Ramos (cell line): ENCODE measurements around the gene NYAP1.
"Not testable (repeated sequence)": the region's sequence is repeated elsewhere in the genome, so short reads cannot be mapped to it uniquely, and the experiment has no call there.

Experiments
- in situ Hi-C: fragments of 300-500 bp; cut with MboI; formaldehyde crosslinking; loops from one replicate; pipeline ENCODE4 v1.14.3; 2022; ENCODE audit warnings: low sequenced_read_pairs; ENCODE audit not compliant: unreplicated experiment

Gene NYAP1

GRCh38 chr7:100478958-100479660 is 4.6 kb upstream of the NYAP1 start, which contains the start of gene TSC22D4:
TSC22D4 (minus strand) TSS chr7:100479214; CDS start chr7:100478038, 1,176 bp downstream.
- in situ Hi-C loops: loop anchor here (10.0 kb wide), 1 partner anchor 216 kb away; the partner anchor contains the start of gene GIGYF1

DNA sequence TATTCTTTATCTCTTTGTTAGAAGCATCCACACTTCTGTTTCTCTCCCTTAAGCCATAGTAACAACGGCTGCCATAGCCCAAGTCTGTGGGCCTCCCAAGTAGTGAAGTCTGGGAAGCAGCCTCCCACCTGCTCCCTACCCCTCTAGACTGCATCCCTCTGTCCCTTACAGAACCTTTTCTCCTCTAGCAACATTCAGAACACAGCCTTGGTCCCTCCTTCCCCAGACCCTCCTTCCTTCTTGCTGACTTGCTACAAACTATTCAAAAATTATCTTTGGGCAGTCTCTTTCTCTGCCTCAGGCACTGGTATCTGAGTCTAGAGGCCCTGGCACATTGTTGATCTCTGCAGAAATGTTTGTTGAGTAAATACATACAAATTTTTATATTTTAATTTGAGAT is 2.3 kb upstream of the NYAP1 start:
- in situ Hi-C loops: no loop called here

GRCh38 chr7:100482728-100483089 is 1.0 kb upstream of the NYAP1 start:
- in situ Hi-C loops: no loop called here

DNA sequence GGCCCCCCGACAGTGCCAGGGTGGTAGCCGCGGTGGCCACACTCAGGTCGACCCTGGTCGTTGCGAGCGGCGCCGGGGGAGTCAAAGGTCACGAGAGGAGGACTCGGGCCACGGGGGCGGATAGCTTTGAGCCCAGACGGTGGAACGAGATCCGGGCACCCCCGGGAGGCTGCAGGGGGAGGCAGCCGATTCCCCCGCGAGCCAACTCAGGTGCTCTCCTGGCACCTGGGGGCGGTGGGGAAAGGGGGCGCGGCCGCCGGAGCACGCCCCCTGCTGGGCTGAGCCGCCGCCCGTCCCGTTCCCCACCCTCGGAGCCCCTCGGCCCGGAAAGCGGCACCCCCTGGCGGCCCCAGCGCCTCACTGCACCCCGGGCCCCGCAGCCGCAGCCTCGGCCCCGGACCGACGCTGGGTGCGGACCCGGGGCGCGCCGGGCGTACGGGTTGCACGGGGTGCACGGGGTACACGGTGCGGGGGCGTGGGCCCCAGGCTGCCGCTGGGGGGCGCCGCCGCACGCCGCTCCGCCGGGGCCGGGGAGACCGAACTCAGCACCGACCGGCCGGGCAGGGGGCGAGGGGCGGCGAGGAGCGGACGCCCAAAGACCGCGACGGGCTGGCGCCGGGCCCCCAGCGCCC is 521 bp upstream of the NYAP1 start:
- in situ Hi-C loops: no loop called here

GRCh38 chr7:100484673-100485045 is 932 bp downstream of the NYAP1 start:
- in situ Hi-C loops: no loop called here

DNA sequence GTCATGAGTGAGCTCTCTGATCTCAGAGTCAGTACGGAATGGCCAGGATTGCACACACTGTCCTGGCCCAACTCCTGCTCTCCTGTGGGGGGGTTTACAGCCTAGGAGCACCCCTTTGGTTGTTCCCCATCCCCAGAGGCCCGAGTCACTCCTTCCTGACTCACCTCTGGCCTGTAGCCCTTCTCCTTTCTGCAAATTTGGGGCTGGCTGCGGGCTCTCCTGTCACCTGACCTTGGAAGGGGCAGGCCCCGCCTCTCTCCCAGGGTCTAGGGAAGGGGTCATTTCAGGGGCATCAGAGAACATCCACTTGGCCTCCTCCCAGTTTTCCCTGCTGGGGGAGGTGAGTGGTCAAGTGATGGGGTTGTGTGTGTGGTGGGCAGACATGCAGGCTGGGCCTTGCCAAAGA is 1.7 kb downstream of the NYAP1 start:
- in situ Hi-C loops: no loop called here

DNA sequence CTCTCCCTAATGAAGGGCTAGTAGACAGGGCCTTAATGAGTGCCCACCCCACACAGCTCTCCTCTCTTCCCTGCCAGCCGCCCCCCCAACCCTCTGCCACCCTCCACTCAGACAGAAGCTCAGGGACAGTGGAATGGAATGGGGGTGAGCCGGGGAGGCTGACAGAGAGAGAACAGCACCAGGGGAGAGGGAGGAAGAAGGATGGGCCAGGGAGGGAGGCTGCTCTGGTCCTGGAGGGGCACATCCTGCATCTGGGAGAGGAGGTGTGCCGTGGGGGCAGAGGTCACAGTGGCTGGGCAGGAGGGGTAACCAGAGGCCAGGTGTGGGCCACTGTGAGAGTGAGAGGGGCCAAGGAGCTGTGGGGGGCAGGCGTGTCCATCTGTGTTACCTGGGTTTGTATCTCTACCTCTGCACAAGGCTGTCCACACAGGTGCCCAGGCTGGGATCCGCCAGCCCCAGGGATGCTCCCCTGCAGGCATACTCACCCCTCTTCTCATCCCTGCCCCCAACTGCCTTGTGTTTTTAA is 2.4 kb downstream of the NYAP1 start:
- in situ Hi-C loops: no loop called here

DNA sequence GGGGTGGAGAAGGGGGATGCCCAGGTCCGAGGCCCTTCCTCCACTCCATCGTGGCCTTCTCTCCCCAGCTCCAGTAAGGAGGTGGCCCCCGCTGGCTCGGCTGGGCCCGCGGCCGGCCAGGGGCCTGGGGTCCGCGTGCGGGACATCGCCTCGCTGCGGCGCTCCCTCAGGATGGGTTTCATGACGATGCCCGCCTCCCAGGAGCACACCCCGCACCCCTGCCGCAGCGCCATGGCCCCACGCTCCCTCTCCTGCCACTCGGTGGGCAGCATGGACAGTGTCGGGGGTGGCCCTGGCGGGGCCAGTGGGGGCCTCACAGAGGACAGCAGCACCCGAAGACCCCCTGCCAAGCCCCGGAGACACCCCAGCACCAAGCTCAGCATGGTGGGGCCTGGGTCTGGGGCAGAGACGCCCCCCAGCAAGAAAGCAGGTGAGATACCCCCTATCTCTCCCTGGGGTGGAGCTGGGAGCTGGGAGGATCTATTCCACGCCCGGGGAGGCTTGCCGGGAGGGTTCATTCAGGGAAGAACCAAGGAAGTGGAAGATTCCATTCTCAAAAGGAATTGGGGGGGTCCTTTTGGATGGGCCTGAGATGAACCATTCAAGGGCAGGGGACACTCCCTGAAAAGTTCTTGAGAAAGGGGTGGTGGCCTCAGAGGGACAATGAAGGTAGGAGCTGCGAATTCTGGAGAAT is 3.2 kb downstream of the NYAP1 start:
- in situ Hi-C loops: no loop called here

DNA sequence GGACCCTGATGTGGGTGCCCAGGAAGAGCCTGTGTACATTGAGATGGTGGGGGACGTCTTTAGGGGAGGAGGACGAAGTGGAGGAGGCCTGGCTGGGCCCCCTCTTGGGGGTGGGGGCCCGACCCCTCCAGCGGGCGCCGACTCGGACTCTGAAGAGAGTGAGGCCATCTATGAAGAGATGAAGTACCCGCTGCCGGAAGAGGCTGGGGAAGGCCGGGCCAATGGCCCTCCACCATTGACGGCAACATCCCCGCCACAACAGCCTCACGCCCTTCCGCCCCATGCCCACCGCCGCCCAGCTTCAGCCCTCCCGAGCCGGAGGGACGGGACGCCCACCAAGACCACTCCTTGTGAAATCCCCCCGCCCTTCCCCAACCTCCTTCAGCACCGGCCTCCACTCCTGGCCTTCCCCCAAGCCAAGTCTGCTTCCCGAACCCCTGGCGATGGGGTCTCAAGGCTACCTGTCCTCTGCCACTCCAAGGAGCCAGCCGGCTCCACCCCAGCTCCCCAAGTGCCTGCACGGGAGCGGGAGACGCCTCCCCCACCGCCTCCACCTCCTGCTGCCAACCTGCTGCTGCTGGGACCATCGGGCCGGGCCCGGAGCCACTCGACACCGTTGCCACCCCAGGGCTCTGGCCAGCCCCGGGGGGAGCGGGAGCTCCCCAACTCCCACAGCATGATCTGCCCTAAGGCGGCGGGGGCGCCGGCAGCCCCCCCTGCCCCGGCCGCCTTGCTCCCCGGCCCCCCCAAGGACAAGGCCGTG is 4.8 kb downstream of the NYAP1 start:
- in situ Hi-C loops: no loop called here

DNA sequence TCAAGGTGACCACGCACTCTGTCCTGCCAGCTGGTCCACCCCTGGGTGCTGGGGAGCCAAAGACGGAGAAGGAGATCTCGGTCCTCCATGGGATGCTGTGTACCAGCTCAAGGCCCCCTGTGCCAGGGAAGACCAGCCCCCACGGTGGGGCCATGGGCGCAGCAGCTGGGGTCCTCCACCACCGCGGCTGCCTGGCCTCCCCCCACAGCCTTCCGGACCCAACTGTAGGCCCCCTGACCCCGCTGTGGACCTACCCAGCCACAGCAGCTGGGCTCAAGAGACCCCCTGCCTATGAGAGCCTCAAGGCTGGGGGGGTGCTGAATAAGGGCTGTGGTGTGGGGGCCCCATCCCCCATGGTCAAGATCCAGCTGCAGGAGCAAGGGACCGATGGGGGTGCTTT is 5.4 kb downstream of the NYAP1 start:
- in situ Hi-C loops: no loop called here

DNA sequence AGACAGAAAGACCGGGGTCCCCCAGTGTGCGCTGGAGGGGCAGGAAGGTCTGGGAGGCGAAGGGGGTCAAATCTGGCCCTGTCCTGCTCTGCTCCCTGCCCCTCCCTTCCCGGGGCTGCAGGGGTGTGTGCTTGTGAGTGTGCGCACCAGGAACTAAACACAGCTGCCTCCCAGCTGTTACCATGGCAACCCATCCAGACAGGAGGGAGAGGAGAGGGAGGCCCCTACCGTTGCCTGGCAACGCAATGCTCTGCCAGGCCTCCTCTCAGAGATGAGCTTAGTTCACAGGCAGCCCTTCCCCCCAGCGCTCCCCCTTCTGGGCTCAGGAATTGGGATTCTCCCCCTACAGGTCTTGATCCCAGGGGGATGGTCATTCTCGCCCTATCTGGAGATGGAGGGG is 6.1 kb downstream of the NYAP1 start:
- in situ Hi-C loops: no loop called here

DNA sequence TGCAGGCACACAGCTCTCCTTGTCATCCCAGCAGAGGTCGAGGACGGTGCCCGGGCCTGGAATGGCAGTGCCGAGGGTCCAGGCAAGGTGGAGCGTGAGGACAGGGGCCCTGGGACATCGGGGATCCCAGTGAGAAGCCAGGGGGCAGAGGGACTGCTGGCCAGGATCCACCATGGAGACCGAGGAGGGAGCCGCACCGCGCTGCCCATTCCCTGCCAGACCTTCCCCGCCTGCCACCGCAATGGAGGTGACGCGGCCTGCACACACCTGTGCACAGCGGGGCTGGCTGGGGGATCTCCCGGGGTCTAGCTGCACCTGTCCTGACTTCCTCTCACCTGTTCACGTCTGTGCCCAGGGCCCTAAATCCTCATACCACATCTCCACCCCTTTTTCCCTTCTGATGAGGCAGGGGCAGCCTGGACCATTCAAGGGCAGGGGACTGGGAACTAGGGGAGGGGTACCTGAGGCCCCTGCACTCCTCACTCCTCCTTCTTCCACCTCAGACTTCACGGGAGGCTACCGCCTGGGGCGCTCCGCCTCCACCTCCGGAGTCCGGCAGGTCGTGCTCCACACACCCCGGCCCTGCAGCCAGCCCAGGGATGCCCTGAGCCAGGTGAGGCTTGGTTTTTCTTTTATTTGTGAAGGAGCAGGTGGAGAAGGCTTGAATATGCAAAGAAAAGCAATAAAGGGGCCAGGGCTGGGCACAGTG is 6.9 kb downstream of the NYAP1 start:
- in situ Hi-C loops: no loop called here

GRCh38 chr7:100491192-100491578 is 7.5 kb downstream of the NYAP1 start:
- in situ Hi-C loops: no loop called here

DNA sequence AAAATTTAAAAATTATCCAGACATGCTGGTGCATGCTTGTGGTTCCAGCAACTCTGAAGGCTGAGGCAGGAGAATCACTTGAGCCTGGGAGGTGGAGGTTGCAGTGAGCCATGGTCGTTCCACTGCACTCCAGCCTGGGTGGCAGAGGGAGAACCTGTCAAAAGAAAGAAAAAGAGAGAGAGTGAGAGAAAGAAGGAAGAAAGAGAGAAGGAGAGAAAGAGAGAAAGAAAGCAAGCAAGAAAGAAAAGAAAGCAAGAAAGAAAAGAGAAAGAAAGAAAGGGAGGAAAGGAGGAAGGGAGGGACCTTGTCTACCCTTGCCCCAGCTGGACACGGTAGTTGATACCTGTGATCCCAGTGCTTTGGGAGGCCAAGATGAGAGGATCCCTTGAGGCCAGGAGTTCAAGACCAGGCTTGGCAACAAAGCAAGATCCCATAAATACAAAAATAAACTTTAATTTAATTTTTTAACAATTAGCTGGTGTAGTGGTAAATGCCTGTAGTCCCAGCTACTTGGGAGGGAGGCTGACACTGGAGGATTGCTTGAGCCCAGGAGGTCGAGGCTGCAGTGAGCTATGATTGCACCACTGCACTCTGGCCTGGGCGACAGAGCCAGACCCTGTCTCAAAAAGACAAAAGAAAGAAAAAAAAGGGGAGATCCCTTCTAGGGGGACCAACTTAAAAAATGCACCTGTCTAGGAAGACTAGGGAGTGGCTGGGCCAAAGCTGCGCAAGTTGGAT is 9.2 kb downstream of the NYAP1 start:
- in situ Hi-C loops: no loop called here

DNA sequence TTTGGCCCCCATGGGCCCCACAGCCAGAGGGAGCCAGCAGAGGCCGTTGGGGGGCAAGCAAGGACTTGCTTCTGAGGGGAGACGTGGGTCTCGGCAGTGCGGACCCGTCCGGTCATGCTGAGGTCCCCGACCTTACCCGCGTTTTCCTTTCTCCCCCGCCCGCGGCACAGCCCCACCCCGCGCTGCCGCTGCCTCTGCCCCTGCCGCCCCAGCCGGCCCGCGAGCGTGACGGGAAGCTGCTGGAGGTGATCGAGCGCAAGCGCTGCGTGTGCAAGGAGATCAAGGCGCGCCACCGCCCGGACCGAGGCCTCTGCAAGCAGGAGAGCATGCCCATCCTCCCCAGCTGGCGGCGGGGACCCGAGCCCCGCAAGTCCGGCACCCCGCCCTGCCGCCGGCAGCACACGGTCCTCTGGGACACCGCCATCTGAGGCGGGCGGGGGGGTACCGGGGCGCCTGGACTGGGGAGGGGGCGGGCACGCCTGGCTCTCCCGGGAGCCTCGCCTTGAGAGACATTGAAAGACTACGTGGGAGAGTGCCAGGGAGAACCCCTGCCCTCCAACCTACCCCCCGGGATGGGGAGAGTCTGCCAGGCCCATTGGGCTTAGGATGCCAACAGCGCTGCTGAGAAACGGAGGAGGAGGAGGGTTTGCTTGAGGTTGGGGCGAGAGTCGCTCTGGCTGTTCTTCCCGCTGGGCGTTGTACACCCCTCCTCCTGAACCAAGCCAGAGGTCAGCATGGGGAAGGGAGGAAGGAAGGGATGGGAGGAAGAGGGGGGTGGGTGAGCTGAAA is 9.9 kb downstream of the NYAP1 start:
- in situ Hi-C loops: no loop called here

DNA sequence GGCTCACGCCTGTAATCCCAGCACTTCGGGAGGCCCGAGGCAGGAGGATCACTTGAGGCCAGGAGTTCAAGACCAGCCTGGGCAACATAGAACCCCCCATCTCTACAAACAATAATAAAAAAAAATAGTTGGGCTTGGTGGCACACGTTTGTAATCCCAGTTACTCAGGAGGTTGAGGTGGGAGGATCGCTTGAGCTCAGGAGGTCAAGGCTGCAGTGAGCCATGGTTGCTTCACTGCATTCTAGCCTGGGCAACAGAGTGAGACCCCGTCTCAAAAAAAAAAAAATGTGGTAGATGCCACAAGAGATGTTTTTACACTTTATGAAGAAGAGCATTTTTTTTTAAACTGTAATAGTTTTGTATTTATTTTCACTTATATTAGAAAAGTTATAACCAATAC is 12.8 kb downstream of the NYAP1 start:
- in situ Hi-C loops: no loop called here

GRCh38 chr7:100500743-100501142 is 17.0 kb downstream of the NYAP1 start:
- in situ Hi-C loops: not testable (repeated sequence)

GRCh38 chr7:100504031-100504430 is 20.3 kb downstream of the NYAP1 start:
- in situ Hi-C loops: not testable (repeated sequence)
